Astrocyte of the cerebellum (primary cell): ENCODE measurements around the gene MYO1D.

Experiments used
- DNase-seq: peaks from one replicate; pipeline ENCODE4 v3.0.0-alpha.2; 2011; ENCODE audit warnings: low read depth
- H3K4me3 ChIP-seq: 2 replicates; pipeline ENCODE4 v1.5.1; 2011; ENCODE audit warnings: mild to moderate bottlenecking, low read depth, low read length, moderate library complexity
- in situ Hi-C: cut with HindIII; loops from 2 replicates; pipeline ENCODE4 v1.10.0; 2017; ENCODE audit warnings: low sequenced_read_pairs
- TF ChIP-seq, protein P1 (sequence below): IDR thresholded peaks from 2 replicates; pipeline ENCODE4 v1.5.1; 2012; ENCODE audit warnings: low read length, low read depth, moderate library complexity, mild to moderate bottlenecking; ENCODE audit errors: missing control alignments

The MYO1D gene

DNA sequence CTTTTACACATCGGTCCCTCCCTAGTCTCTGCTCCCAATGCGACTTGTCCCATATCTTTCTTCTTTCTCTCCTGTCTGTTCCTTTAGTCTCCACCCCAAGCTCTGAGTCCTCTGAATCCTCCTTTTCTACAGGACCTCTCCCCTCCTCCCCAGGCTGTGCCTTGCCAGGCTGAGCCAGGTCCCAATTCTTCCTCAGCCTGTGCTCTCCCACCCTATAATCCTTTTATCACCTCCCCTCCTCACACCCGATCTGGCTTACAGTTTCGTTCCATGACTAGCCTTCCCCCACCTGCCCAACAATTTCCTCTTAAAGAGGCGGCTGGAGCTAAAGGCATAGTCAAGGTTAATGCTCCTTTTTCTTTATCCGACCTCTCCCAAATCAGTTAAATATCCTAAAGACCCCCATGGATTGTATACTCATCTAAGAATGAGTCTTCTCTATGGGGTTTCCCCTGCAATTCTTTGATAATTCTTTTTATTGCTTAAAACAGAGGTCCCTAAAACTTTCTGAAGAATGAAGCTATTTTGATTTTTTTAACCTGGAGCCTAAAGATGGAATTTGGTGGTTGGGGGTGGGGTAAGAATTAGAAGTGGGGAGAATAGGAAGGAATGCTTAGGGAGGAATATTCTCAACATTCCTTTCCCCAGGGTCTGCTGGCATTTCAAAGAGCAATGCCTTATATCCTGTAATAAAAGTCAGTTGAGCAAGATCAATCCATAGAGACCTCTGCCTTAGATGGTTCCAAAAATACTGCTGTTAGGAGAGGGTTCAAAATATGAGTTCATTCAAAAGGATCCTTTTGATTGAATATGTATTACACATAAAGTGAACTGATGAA, 102.8 kb downstream of the MYO1D start:
- in situ Hi-C loops, result loop anchor here (10.0 to 25.0 kb wide), 2 partner anchors 141 to 312 kb away; no protein-coding TSS in a partner anchor
- DNase-seq, result no peak
- TF ChIP-seq, protein P1, sequence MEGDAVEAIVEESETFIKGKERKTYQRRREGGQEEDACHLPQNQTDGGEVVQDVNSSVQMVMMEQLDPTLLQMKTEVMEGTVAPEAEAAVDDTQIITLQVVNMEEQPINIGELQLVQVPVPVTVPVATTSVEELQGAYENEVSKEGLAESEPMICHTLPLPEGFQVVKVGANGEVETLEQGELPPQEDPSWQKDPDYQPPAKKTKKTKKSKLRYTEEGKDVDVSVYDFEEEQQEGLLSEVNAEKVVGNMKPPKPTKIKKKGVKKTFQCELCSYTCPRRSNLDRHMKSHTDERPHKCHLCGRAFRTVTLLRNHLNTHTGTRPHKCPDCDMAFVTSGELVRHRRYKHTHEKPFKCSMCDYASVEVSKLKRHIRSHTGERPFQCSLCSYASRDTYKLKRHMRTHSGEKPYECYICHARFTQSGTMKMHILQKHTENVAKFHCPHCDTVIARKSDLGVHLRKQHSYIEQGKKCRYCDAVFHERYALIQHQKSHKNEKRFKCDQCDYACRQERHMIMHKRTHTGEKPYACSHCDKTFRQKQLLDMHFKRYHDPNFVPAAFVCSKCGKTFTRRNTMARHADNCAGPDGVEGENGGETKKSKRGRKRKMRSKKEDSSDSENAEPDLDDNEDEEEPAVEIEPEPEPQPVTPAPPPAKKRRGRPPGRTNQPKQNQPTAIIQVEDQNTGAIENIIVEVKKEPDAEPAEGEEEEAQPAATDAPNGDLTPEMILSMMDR, result no peak
- H3K4me3 ChIP-seq, result no peak overlapping the region

DNA sequence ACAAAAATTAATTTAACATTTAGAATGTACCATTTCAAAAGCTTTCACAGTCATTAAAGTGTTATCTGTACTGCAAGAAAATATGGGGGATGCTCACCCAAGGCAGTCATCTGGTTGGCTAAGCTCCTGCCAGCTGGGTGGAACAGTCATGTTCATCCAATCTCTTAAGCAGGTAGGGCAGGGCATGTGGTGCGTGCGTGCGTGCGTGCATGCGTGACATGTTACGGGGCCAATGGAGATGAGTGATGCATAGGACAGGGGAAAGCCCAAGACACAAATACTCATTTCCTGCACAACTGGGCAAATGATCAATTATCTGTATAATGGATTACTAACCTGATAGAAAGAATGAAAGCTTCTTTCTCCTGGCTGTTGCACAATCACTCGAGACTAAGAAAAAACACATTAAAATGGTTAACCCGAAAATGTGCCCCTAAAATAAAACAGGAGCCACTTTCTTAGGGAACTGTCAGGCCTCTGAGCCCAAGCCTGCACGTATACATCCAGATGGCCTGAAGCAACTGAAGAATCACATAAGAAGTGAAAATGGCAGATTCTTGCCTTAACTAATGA, 104.4 kb downstream of the MYO1D start:
- DNase-seq, result no peak
- TF ChIP-seq, protein P1, result no peak
- H3K4me3 ChIP-seq, result no peak overlapping the region
- in situ Hi-C loops, result loop anchor here (10.0 to 25.0 kb wide), 2 partner anchors 142 to 310 kb away; no protein-coding TSS in a partner anchor

DNA sequence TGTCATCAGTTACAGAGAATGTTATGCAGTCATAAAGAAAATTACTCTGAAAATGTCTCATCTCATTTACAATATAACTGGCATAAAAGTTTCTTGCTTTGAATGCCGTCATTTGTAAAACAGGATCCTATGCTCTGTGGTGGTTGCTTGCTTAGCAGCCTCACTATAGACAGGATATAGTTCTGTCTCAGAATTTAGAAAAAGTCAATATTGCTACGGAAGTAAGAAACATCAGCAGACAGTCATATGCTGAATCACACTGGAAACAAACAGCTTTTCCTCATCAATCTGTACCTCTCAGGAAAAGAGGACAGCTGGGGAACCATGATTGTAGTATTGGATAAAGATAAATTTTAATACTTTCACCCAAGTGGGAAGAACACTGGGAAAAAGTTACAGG, 105.5 kb downstream of the MYO1D start:
- no peak overlapping the region for H3K4me3 ChIP-seq
- in situ Hi-C loops, result loop anchor here (10.0 to 25.0 kb wide), 2 partner anchors 143 to 309 kb away; no protein-coding TSS in a partner anchor
- DNase-seq, result no peak
- TF ChIP-seq, protein P1, result no peak

DNA sequence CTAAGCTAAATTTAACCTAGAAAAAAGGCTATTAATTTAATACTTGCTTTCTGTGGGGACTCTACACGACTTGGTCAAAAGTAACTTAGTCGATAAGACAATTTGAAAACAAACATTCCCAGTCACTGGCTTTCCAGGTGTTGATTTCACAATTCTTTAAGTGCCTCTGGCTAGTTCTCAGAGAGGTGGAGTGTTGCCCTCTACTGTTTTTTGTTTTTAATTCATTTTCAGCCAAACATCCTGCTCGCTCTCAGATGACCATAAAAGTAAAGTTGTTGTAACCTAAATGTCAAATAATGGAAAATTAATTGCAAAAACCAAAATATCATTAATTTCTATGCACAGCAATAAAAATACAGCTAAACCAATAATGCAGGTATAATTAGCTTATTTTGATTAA, 107.1 kb downstream of the MYO1D start:
- in situ Hi-C loops, result loop anchor here (10.0 to 25.0 kb wide), 2 partner anchors 145 to 308 kb away; no protein-coding TSS in a partner anchor
- TF ChIP-seq, protein P1, result no peak
- DNase-seq, result no peak

DNA sequence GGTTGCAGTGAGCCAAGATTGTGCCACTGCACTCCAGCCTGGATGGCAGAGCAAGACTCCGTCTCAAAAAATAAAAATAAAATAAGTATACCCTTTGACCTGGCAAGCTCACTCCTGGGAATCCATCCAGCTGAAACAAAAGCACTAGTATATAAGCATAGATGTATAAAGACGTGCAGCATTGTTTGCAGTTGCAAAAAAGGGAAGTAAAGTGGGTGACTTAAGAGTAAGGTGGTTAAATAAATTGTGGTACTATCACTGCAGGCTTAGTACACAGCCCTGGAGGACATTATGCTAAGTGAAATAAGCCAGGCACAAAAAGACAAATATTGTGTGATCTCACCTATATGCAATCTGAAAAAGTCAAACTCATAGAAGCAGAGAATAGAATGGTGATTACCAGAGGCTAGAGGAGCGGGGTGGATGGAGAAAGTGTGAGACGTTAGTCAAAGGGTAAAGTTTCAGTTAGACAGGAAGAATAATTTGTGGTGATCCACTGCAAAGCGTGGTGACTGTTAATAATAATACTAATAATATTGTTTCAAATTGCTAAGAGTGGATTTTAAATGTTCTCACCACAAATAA, 113.0 kb downstream of the MYO1D start:
- TF ChIP-seq, protein P1, result no peak
- in situ Hi-C loops, result loop anchor here (25.0 kb wide), 1 partner anchor 302 kb away; no protein-coding TSS in a partner anchor
- no peak overlapping the region for H3K4me3 ChIP-seq
- DNase-seq, result no peak

More for the DNA sequence above, 107.1 kb downstream of the MYO1D start:
- no peak overlapping the region for H3K4me3 ChIP-seq

DNA sequence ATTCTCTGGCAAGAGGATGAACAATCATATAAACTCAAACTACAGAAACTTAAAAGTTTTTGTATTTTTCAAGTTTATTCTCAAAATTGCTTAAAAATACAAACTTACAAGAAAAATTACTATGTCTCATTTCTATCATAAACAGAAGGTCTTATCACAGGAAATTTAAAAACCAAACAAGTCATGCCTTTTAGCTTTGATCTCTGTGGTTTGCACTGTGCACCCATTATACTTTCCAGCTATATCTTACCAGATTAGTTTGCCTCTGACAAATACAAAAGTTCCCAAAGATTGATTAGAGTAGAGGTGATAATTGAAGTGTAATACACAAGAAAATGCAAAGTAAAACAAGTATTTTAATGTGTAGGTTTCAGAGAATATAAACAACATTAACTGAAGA, 117.4 kb downstream of the MYO1D start:
- TF ChIP-seq, protein P1, result no peak
- in situ Hi-C loops, result loop anchor here (25.0 kb wide), 1 partner anchor 297 kb away; no protein-coding TSS in a partner anchor
- no peak overlapping the region for H3K4me3 ChIP-seq
- no peak for DNase-seq
